ENCODE measurements around the gene DLGAP4. TPM values are rescaled to one million over a fixed set of nuclear protein-coding genes. Genes with fewer than 3 reads are reported as not detected.

Gene DLGAP4
- total and polyA plus RNA-seq, 2 of the 13 experiments (the other 11 are each of a cell fraction or from before 2014, with no cell fraction given), result 15.2 to 26.7 TPM

DNA sequence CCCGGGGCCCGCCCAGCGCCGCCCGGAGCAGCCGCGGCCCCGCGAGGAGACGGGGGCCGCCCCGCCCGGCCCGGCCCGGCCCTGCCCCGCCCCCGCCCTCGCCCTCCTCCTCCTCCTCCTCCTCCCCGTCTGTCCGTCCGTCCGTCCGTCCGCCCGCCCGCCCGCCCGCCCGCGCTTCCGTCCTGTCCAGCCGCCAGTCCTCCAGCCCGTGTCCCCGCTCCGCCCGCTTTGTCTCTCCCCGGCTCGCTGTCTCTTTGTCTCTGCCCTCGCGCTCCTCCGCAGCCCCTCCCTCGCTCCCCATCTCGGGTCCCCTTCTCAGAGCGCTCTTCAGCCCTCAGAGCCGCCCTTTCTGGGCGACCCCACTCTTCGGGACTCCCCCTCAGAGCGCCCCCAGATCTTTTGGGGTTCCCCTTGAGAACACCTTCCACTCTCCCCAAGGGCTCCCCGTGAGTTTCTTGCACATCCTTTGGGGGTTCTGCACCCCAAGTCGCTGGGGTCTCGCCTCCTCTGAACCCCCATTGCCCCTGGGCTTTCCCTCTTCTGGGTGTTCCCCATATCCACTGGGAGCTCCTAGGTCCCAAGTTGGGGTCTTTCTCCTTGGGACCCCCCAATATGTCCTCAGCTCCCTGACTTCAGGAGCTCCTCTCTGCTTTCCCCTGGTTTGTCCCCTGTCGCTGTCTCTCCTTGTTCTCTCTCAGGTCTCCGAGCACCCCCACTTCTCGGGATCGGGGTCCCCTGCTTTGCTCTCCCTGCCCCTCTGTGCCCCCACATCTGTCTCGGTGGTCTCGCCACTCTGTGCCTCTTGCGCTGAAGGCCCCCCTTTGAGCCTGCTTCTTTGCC is 155.7 kb downstream of the DLGAP4 start (continued):
- TF ChIP-seq, protein P1, sequence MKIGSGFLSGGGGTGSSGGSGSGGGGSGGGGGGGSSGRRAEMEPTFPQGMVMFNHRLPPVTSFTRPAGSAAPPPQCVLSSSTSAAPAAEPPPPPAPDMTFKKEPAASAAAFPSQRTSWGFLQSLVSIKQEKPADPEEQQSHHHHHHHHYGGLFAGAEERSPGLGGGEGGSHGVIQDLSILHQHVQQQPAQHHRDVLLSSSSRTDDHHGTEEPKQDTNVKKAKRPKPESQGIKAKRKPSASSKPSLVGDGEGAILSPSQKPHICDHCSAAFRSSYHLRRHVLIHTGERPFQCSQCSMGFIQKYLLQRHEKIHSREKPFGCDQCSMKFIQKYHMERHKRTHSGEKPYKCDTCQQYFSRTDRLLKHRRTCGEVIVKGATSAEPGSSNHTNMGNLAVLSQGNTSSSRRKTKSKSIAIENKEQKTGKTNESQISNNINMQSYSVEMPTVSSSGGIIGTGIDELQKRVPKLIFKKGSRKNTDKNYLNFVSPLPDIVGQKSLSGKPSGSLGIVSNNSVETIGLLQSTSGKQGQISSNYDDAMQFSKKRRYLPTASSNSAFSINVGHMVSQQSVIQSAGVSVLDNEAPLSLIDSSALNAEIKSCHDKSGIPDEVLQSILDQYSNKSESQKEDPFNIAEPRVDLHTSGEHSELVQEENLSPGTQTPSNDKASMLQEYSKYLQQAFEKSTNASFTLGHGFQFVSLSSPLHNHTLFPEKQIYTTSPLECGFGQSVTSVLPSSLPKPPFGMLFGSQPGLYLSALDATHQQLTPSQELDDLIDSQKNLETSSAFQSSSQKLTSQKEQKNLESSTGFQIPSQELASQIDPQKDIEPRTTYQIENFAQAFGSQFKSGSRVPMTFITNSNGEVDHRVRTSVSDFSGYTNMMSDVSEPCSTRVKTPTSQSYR (CRISPR knock-in tag; IDR thresholded peaks at IDR 0.05; ENCODE audit: borderline replicate concordance), result no peak
- no peak for TF ChIP-seq ZNF460 (CRISPR knock-in tag; IDR thresholded peaks at IDR 0.05; ENCODE audit: borderline replicate concordance)
- no peak for TF ChIP-seq KMT2B (CRISPR knock-in tag; IDR thresholded peaks at IDR 0.05)
- no peak for TF ChIP-seq ZNF7 (CRISPR knock-in tag; IDR thresholded peaks at IDR 0.05)
- TF ChIP-seq CEBPG (CRISPR knock-in tag; IDR thresholded peaks at IDR 0.05), result no peak; the same call in 1 of the 2 replicates
- no peak for TF ChIP-seq ISL2 (CRISPR knock-in tag; IDR thresholded peaks at IDR 0.05)
- no peak for TF ChIP-seq ZNF260 (CRISPR knock-in tag; IDR thresholded peaks at IDR 0.05; ENCODE audit: borderline replicate concordance, low read depth)
- peak; percentile 28 for TF ChIP-seq RBM22 (optimal IDR thresholded peaks at IDR 0.05; ENCODE audit: low read length)
- TF ChIP-seq ZNF891 (CRISPR knock-in tag; IDR thresholded peaks at IDR 0.05), result no peak; the same call in 1 of the 2 replicates
- TF ChIP-seq ZNF570 (CRISPR knock-in tag; IDR thresholded peaks at IDR 0.05; ENCODE audit: borderline replicate concordance), result no peak
- TF ChIP-seq, protein P2, sequence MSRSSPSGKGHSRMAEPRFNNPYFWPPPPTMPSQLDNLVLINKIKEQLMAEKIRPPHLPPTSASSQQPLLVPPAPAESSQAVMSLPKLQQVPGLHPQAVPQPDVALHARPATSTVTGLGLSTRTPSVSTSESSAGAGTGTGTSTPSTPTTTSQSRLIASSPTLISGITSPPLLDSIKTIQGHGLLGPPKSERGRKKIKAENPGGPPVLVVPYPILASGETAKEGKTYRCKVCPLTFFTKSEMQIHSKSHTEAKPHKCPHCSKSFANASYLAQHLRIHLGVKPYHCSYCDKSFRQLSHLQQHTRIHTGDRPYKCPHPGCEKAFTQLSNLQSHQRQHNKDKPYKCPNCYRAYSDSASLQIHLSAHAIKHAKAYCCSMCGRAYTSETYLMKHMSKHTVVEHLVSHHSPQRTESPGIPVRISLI (CRISPR knock-in tag; IDR thresholded peaks at IDR 0.05; ENCODE audit: borderline replicate concordance), result no peak
- TF ChIP-seq, protein P3, sequence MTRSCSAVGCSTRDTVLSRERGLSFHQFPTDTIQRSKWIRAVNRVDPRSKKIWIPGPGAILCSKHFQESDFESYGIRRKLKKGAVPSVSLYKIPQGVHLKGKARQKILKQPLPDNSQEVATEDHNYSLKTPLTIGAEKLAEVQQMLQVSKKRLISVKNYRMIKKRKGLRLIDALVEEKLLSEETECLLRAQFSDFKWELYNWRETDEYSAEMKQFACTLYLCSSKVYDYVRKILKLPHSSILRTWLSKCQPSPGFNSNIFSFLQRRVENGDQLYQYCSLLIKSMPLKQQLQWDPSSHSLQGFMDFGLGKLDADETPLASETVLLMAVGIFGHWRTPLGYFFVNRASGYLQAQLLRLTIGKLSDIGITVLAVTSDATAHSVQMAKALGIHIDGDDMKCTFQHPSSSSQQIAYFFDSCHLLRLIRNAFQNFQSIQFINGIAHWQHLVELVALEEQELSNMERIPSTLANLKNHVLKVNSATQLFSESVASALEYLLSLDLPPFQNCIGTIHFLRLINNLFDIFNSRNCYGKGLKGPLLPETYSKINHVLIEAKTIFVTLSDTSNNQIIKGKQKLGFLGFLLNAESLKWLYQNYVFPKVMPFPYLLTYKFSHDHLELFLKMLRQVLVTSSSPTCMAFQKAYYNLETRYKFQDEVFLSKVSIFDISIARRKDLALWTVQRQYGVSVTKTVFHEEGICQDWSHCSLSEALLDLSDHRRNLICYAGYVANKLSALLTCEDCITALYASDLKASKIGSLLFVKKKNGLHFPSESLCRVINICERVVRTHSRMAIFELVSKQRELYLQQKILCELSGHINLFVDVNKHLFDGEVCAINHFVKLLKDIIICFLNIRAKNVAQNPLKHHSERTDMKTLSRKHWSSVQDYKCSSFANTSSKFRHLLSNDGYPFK (CRISPR knock-in tag; IDR thresholded peaks at IDR 0.05; ENCODE audit: borderline replicate concordance), result 0 out of 2 replicates have a peak, but pooled peaks have one; percentile 18
- TF ChIP-seq, protein P4, sequence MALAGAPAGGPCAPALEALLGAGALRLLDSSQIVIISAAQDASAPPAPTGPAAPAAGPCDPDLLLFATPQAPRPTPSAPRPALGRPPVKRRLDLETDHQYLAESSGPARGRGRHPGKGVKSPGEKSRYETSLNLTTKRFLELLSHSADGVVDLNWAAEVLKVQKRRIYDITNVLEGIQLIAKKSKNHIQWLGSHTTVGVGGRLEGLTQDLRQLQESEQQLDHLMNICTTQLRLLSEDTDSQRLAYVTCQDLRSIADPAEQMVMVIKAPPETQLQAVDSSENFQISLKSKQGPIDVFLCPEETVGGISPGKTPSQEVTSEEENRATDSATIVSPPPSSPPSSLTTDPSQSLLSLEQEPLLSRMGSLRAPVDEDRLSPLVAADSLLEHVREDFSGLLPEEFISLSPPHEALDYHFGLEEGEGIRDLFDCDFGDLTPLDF (CRISPR knock-in tag; IDR thresholded peaks at IDR 0.05), result no peak
- TF ChIP-seq, protein P5, sequence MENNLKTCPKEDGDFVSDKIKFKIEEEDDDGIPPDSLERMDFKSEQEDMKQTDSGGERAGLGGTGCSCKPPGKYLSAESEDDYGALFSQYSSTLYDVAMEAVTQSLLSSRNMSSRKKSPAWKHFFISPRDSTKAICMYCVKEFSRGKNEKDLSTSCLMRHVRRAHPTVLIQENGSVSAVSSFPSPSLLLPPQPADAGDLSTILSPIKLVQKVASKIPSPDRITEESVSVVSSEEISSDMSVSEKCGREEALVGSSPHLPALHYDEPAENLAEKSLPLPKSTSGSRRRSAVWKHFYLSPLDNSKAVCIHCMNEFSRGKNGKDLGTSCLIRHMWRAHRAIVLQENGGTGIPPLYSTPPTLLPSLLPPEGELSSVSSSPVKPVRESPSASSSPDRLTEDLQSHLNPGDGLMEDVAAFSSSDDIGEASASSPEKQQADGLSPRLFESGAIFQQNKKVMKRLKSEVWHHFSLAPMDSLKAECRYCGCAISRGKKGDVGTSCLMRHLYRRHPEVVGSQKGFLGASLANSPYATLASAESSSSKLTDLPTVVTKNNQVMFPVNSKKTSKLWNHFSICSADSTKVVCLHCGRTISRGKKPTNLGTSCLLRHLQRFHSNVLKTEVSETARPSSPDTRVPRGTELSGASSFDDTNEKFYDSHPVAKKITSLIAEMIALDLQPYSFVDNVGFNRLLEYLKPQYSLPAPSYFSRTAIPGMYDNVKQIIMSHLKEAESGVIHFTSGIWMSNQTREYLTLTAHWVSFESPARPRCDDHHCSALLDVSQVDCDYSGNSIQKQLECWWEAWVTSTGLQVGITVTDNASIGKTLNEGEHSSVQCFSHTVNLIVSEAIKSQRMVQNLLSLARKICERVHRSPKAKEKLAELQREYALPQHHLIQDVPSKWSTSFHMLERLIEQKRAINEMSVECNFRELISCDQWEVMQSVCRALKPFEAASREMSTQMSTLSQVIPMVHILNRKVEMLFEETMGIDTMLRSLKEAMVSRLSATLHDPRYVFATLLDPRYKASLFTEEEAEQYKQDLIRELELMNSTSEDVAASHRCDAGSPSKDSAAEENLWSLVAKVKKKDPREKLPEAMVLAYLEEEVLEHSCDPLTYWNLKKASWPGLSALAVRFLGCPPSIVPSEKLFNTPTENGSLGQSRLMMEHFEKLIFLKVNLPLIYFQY (CRISPR knock-in tag; IDR thresholded peaks at IDR 0.05; ENCODE audit: borderline replicate concordance), result 0 out of 2 replicates have a peak, but pooled peaks have one; percentile 16
- TF ChIP-seq EP300 (IDR thresholded peaks at IDR 0.05; ENCODE audit: low read depth in 2 of 2, low read length in 2 of 2), result no peak
- no peak; the same call in 1 of the 2 replicates for TF ChIP-seq EP300 (CRISPR knock-in tag; IDR thresholded peaks at IDR 0.05; ENCODE audit: borderline replicate concordance)

All from HepG2 (cell line).